KG1 (cell line): ENCODE results near the gene ELANE.

Experiments used
- DNase-seq: peaks from one replicate; lab custom pipeline; 2025; lab: John Stamatoyannopoulos, UW

ELANE gene

DNA sequence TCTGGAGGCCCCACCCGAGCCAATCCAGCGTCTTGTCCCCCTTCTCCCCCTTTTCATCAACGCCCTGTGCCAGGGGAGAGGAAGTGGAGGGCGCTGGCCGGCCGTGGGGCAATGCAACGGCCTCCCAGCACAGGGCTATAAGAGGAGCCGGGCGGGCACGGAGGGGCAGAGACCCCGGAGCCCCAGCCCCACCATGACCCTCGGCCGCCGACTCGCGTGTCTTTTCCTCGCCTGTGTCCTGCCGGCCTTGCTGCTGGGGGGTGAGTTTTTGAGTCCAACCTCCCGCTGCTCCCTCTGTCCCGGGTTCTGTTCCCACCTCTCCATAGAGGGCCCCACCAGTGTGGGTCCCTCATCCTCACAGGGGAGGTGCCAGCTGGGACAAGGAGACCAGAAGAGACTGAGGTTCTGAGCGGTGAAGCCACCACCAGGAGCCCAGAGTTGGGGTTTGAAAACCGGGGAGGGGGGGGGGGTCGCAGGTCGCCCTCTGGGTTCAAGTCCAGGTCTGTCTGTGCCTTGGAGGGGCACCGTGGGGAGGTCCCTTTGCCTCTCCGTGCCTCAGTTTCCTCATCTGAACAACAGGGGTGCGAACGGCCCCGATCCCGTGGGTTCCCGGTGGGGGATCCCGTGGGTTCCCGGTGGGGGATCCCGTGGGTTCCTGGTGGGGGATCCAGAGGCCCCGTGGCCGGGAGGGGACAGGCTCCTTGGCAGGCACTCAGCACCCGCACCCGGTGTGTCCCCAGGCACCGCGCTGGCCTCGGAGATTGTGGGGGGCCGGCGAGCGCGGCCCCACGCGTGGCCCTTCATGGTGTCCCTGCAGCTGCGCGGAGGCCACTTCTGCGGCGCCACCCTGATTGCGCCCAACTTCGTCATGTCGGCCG is at the start of gene ELANE:
Gene ELANE, plus strand, starts transcription at position 168 of the 878 bp plus-strand sequence. Its CDS starts 26 bp downstream, at position 194.
- DNase-seq: no peak

DNA sequence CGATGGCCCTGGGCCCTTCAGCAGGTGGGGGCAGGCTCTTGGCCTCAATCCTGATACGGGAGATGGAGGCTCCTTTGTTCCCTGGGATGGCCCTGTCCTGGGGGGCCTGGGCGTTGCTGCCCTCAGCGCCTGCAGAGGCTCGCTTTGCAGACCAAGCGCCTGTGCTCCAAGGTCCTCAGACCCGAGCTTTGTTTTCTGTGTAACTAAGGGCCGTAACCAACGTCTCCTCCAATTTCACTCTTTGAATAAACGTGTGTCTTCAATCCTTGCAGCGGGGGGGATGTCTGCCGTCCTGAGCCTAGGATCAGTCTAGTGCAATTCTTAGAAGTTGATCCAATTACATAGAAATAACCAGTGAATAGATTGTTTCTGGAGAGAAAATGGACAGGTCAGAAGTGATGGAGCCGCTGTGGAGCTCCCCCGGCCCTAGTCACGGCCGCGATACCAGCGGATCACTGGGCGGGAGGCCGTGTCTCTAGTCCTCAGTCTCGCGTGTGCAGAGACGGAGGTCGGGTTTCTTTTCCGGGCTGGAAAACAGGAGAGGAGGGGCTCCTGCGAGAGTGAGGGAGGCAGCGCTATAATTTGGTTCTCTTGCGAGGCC is 49.5 kb upstream of the ELANE start:
- DNase-seq: no peak

DNA sequence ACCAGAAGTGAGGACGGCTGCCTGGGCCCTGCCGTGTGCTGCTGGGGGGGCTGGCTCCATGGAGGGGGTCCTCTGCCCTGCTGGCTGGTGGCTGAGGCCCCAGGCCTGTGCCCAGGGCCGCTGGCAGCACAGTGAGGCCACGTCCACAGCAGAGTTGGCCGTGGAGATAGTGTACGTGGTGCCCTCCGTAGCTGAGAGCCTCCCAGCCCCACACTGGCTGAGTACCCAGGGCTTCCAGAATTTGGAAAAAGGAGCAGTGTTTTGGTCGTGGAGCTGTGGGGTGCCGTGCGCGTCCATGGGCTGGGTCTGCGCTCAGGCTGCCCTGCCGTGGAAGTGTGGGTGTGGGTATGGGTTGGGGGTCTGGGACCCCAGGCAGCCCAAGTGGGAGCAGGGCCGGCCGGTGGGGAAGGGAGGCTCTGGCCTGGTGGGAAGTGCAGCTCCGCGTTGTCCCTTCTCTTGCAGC is 49.0 kb upstream of the ELANE start:
- DNase-seq: no peak

DNA sequence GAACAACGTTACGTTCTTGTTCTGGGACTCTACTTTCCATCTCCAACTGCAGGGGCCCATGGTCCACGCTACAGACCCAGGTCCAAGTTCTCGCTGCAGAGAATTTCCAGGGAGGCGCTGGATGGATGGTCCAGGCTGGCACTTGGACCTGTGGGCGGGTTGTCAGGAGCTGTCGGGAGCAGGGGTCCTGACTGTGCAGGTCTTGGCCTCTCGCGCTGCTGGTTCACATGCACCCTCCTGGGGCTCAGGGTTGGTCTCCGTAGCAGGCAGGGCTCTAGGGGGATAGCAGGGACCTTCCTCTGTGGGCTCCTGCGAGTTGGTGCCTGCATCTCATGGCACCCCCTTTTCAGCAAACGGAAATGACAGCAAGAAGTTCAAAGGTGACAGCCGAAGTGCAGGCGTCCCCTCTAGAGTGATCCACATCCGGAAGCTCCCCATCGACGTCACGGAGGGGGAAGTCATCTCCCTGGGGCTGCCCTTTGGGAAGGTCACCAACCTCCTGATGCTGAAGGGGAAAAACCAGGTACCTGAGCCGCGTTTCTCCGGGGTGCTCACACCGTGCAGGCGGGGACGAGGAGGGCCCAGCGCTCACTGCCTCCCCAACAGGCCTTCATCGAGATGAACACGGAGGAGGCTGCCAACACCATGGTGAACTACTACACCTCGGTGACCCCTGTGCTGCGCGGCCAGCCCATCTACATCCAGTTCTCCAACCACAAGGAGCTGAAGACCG is 48.3 kb upstream of the ELANE start:
- DNase-seq: no peak

DNA sequence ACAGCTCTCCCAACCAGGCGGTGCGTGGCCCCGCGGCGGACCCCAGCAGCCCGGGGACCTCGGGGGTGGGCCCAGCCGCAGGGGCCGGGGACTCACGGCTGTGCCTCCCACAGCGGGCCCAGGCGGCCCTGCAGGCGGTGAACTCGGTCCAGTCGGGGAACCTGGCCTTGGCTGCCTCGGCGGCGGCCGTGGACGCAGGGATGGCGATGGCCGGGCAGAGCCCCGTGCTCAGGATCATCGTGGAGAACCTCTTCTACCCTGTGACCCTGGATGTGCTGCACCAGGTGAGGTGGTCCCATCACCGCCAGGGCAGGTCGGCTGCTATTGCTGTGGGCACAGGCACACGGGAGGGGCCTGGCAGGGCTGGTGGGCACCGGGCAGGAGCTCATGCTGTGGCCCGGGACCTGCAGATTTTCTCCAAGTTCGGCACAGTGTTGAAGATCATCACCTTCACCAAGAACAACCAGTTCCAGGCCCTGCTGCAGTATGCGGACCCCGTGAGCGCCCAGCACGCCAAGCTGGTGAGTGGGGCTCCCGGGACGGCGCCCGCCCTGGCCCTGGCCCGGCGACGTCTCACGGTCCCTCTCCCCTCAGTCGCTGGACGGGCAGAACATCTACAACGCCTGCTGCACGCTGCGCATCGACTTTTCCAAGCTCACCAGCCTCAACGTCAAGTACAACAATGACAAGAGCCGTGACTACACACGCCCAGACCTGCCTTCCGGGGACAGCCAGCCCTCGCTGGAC is 47.5 kb upstream of the ELANE start:
- no peak for DNase-seq

DNA sequence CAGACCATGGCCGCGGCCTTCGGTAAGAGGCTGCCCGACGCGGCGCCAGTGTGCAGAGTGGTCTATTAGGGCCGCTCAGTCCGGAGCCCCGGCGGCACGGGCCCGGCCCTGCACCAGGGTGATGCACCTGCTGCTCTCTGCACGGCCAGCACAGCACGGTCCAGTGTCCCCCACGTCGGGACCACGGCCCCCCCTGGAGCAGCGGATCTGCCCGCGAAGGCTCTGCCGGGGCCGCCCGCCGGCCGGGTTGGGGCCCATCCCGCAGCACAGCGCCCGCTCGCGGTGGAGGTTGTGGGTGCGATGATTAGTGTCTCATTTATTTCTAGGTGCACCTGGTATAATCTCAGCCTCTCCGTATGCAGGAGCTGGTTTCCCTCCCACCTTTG is 46.9 kb upstream of the ELANE start:
- no peak for DNase-seq

DNA sequence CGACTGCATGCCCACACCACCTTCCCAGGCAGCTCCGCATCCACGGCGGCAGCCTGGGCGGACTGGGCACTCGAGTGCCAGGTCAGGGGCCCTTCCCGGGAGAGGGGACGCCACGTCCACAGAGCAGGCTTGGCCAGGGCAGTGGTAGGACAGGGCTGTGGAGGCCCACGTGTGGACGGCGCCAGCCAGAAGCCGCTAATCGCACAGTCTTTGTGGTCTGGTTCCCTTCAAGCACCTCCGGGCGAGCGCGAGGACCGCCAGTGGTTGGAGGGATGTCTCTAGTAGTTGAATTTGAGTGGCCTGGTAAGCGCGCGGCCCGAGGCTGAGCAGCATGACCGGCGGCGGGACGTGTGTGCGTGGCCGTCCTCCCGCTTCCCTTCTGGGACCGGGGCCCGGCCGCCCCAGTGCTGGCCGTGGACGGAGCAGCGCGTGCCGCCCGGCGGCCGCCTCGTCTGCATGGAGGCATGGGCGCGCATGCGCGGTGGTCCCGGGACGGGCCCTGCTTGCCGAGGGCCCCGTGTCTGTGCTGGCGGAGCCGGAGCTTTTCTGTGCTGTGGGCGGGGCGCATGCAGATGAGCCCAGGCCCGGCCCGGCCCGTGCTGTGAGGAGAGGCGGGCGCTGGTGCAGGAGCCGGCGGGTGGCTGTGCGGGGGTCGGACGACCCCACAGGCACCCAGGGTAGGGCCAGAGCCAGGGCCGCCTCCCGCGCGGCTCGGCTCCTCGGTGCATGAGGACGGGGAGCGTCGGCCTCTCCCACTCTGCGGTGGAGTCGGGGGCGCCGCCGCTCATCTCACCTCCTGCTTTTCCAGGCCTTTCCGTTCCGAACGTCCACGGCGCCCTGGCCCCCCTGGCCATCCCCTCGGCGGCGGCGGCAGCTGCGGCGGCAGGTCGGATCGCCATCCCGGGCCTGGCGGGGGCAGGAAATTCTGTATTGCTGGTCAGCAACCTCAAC is 46.2 kb upstream of the ELANE start:
- no peak for DNase-seq

DNA sequence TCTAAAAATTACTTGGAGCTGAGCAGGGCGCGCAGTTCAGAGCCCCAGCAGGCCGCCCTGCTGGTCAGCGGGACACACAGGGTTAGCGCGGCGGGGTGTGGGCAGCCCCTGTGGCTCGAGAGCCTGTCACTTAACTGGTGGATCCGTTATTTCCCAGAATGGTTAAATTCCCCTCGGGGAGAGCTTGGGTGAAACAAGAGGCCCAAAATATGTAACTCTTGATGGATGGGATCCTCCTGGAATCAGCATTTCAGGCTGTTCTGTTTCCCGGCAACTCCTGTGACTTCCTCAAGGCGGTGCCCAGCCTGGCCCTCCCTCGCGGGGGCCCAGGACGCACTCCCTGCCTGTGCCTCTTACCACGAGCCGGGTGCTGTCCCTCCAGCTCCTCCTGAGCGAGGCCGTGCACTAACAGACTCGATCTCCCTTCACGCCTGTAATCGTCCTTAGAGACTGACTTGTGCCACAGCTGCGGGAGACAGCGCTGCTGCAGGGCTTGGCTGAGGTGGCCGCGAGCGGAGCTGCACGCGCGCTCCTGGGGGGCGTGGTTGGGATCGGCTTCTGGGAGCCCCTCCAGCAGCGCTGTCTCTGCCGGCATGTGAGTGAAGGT is 45.2 kb upstream of the ELANE start:
- no peak for DNase-seq

DNA sequence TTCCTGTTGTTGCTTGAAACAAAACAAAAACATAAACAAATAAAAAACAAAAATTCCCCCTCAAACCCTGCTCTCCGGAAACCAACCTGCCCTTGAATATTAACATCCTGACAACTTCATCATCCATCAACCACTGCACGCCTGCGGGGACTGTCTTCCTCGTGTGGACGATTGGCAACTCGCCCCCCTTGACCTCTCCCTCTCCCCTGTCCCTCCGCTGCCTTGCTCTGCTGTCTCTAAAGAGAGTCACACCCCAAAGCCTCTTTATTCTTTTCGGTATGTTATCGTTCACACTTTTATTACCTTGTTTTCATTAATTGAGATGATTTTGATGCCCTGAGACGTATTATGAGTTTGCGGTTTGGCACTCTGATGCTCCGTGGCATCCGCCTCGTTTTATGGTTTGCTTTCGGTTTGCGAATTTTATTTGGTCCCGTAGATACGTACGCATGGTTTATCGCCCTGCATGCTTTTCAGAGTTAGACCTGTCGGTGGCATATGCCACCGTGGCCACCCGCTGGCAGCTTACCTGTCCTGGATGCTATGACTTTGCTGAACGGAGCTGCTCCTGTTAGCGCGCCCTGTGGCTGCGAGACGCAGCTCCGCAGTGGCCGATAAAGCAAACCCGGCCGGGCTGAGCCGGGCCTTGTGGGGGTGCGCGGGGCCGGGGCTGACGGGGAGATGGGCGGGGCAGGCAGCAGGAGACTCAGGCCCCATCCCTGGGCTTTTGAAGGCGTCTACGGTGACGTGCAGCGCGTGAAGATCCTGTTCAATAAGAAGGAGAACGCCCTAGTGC is 44.3 kb upstream of the ELANE start:
- DNase-seq: no peak

DNA sequence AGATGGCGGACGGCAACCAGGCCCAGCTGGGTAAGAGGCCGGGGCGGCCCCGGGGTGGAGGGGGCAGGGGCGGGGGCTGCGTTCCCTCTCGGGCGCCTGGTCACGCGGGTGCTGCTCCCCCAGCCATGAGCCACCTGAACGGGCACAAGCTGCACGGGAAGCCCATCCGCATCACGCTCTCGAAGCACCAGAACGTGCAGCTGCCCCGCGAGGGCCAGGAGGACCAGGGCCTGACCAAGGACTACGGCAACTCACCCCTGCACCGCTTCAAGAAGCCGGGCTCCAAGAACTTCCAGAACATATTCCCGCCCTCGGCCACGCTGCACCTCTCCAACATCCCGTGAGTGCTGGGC is 43.7 kb upstream of the ELANE start:
- DNase-seq: no peak

DNA sequence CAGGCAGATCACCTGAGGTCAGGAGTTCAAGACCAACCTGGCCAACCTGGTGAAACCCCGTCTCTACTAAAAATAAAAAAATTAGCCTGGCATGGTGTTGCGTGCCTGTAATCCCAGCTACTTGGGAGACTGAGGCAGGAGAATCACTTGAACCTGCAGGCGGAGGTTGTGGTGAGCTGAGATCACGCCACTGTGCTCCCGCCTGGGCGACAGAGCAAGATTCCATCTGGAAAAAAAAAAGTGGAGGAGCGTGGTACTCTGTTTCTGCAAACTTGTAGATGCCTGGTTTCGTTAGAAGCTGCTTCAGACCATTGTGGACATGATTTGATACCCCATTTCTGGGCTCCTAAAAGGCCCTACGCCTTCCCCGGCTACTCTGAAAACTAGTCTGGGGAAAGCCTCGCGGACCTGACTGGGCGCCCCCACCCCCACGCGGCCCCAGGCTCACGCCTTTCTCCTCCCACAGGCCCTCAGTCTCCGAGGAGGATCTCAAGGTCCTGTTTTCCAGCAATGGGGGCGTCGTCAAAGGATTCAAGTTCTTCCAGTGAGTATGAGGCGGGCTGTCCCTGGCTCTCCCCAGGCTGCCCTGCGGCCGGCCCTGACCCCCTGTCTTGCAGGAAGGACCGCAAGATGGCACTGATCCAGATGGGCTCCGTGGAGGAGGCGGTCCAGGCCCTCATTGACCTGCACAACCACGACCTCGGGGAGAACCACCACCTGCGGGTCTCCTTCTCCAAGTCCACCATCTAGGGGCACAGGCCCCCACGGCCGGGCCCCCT is 41.8 kb upstream of the ELANE start:
- no peak for DNase-seq

DNA sequence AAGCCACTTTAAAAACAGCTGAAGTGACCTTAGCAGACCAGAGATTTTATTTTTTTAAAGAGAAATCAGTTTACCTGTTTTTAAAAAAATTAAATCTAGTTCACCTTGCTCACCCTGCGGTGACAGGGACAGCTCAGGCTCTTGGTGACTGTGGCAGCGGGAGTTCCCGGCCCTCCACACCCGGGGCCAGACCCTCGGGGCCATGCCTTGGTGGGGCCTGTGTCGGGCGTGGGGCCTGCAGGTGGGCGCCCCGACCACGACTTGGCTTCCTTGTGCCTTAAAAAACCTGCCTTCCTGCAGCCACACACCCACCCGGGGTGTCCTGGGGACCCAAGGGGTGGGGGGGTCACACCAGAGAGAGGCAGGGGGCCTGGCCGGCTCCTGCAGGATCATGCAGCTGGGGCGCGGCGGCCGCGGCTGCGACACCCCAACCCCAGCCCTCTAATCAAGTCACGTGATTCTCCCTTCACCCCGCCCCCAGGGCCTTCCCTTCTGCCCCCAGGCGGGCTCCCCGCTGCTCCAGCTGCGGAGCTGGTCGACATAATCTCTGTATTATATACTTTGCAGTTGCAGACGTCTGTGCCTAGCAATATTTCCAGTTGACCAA is 41.1 kb upstream of the ELANE start:
- no peak for DNase-seq

DNA sequence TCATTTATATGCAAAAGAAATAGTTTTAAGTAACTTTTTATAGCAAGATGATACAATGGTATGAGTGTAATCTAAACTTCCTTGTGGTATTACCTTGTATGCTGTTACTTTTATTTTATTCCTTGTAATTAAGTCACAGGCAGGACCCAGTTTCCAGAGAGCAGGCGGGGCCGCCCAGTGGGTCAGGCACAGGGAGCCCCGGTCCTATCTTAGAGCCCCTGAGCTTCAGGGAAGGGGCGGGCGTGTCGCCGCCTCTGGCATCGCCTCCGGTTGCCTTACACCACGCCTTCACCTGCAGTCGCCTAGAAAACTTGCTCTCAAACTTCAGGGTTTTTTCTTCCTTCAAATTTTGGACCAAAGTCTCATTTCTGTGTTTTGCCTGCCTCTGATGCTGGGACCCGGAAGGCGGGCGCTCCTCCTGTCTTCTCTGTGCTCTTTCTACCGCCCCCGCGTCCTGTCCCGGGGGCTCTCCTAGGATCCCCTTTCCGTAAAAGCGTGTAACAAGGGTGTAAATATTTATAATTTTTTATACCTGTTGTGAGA is 40.5 kb upstream of the ELANE start:
- no peak for DNase-seq

DNA sequence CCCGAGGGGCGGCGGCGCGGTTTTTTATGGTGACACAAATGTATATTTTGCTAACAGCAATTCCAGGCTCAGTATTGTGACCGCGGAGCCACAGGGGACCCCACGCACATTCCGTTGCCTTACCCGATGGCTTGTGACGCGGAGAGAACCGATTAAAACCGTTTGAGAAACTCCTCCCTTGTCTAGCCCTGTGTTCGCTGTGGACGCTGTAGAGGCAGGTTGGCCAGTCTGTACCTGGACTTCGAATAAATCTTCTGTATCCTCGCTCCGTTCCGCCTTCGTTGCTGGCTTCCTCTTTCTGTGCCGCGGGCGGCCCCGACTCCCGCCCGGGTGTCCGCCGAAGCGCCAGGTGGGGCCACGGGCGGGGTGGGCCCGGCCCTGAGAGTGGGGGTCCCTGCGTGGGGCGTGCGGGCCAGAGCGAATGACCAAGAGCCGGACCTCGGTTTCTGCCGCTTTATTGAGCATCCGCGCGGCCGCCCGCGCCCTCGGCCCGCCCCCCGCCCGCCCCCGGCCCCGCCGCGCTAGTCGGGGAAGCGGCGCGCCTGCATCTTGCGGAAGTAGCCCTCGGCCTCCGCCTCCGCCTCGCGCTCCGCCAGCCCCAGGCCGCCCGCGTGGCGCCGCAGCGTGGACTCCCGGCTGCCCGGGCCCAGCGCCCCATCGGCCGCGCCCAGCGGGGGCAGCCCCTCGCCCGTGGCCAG is 39.9 kb upstream of the ELANE start:
- DNase-seq: no peak

DNA sequence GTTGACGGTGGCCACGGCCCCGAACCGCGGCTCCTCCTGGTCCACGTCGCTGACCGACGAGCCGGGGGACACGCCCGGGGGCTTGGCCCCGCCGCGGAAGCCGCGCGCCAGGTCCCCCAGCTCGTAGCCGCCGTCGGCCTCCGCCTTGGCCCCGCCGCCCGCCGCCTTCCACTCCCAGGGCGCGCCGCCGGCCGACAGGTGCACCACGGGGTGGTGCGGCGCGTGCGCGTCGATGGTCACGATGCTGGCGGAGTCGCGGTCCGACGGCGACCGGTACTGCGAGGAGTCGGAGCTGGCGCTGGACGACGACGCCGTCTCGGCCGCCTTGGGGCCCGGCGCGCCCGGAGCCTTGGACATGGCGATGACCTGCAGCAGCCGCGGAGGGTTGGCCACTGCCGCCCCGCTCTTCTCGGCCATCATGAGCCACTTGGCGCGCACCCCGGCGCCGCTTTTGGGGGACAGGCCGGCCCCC is 39.3 kb upstream of the ELANE start:
- DNase-seq: no peak

DNA sequence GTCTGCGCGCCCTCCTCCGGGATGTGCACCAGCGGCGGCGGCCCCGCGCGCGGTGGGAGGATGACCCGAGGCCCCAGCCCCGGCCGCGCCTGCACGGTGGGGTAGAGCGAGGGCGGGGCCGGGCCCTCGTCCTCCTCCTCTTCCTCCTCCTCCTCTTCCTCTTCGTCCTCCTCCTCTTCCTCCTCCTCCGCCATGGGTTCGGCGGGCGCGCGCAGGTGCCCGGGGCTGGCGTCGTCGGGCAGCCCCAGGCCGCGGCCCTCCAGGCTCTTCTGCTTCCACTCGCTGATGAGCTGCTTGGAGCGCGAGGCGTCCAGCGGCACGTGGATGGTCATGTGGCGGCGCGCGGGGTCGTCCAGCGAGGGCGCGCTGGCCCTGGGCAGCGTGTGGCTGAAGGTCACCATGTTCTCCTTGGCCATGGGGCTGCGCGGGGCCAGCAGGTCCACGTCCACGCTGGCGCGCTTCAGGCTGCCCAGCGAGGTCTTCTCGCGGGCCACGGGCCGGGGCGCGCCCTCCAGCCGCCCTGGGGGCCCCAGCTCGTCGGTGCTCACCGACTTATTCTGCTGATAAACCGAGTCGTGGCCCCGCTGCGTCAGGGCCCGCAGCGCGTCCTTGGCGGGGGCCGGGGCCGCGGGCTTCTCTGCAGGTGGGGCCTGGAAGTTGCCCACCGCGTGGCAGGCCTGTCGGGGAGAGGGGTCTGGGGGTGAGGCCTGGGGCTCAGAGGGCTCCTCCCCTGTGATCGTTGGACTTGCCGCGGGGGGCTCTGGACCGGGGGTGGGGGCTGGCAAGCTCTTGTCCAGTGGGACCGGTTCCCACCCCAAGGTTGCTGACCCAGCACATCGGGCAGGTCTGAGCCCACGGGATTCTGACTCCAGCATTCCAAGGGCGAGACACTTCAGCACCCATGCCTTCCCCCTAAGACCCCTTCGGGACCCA is 38.6 kb upstream of the ELANE start:
- DNase-seq: no peak
